GM18861 (cell line): ENCODE data around the gene STRN3.

Source experiments
- ATAC-seq: cut with Tn5 transposase; IDR thresholded peaks from one replicate; pipeline ENCODE4 v1.9.1; 2021; ENCODE audit not compliant: unreplicated experiment

The STRN3 gene

DNA sequence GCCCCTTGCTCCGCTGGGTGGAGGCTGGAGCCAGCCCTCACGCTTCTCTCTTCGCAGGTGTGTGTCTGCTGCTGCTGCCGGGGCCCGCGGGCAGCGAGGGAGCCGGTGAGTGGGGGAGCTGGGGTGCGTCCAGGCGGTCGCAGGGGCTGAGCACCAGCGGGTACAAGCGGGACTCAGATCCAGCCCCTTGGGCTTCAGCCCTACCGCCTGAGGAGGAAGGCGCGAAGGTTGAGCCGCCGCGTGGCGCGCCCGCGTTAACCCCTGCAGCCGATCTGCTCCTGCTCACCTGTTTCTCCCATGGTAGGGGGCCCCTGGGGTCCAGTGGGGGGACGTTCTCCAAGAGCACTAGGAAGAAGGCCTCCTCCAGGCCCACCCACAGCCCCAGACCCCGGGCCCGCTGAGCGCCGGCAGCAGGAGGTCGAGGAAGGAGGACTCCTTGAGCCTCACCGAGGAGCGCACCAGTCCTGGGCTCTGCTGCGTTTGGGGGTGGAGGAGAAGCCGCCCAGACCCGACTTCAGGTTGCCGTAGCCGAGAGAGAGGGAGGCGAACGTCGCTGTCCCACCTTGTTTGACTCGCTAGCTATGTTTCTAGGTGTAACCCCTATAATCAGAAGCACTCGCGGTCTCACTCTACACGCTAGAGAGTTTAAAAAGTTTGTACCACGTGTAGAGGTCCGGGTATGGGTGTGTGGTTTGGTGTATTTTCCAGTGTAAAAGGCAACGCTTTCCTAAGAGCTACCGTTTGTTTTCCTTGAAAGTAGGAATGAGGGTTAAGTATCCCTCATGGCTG, 151.0 kb downstream of the STRN3 start:
- ATAC-seq, result no peak

GRCh38 chr14:30874120-30874998, 151.8 kb downstream of the STRN3 start, which contains the start of gene COCH:
Gene COCH, plus strand, starts transcription at chr14:30874559. Its CDS starts 380 bp downstream, at chr14:30874939.
- ATAC-seq, result peak; percentile 78

GRCh38 chr14:30873308-30874119, 152.7 kb downstream of the STRN3 start:
- ATAC-seq, result no peak

DNA sequence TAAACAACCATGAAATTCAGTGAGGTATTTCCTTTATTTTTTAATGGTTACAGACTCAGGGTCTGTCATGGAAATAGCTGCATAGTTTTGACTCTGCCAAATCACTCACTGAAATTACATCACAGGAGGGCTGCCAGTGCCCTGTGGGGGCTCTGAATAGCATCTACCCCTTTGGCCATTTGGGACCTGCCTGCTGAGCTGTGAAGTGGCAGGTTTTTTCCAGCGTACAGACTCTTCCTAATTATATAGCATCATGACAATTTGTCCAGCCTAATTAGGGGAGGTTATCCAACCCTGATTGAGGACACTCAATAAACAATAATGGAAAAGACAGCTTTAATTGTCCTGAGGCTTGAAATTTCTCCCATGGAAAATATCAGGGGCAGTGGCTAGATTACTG, 153.6 kb downstream of the STRN3 start:
- no peak for ATAC-seq

DNA sequence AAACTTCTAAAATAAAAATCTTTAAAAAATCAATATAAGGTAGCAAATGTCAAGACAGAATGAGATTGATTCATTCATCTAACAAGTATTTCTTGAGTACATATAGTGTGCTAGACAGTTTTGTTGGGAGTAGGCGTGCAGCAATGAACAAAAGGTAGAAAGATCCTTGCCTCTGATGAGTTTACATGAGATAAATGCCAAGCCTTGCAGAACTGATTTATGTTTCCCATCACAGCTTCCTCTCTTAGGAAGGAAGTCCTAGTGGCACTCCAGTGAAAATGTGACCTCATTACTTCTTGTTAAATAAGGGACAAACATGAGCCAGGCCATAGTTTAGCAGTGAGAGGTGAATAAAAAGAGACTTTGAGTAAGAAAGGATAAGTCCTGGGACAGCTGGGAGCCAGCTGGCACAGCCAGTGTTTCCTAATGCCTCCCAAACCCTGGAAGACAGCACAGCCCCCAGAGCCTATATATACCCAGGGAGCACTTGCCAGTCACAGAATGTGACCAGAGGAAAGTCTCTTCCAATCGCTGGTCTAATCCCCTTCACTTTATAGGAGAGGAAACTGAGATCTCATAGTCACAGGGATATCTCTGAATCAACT, 156.5 kb downstream of the STRN3 start:
- no peak for ATAC-seq

DNA sequence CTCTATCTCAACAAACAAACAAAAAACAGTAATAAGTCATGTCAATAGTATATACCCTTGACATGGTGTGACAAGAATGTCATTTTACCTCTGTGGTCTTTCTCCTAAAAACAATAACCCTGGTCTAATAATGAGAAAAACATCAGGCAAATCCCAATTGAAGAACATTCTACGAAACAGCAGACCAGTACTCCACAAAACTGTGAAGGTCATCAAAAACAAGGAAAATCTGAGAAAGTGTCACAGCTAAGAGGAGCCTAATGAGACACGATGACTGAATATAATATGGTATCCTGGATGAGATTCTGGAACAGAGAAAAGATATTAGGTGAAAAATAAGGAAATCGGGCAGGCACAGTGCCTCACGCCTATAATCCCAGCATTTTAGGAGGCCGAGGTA, 157.4 kb downstream of the STRN3 start:
- no peak for ATAC-seq

- ATAC-seq, result no peak
Observed at GRCh38 chr14:30864934-30865333, 161.2 kb downstream of the STRN3 start.

DNA sequence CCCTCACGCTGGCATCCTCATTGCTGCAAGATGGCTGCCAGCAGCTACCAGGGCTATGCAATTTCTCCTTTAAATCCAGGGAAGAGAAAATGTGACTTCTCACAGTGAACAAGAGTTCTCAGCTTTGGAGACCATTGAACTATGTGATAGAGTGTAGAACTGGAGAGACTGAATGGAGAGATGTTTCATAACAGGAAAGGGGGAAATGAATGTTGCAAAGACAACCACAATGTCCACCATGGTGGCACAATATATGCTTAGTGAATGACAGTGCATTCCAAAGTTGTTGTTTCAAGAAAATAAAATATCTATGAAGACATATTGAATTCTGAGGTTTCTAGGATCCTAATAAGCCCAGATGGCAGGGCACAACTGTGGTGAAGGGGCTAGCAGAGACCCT, 165.0 kb downstream of the STRN3 start:
- ATAC-seq, result no peak

- ATAC-seq, result peak; percentile 41
Observed at GRCh38 chr14:30855345-30856037, 170.7 kb downstream of the STRN3 start.

DNA sequence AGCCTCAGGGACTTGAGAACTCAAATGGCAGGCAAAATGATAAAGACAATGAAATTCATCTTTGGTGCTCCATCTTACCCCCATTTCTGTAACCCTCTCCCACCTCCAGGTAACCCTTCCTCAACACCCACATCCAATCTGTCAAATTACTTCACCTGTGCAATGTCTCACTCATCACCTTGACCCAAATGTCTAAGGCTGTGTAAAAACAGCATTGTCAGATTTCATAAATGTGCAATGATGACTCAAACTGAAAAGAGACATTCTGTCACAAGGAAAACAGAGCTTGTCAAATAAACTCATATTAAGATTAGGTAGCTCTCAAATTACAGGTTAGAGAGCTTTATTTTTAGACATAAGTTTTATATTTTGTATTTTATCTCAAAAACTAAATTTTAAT, 171.7 kb downstream of the STRN3 start:
- ATAC-seq, result peak; percentile 48

DNA sequence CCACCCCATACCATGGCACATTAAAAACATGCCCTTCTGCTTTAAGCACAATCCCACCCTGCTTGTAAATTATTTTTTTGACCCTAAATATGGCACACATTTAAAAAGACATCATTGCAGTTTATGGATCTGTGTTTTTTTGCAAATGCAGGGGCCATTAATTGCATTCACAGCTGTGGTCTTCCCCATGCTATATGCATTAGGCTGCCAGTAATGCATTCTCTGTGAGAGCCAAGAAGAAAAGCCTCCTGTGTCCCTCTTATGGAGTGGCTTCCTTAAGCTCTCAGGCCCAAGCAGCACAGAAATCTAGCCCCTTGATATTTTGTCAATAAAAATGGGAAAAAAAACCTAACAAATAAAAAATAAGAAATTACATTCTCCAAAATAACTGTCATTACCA, 172.2 kb downstream of the STRN3 start:
- ATAC-seq, result no peak

- ATAC-seq, result no peak
Observed at GRCh38 chr14:30849983-30850382, 176.2 kb downstream of the STRN3 start.

DNA sequence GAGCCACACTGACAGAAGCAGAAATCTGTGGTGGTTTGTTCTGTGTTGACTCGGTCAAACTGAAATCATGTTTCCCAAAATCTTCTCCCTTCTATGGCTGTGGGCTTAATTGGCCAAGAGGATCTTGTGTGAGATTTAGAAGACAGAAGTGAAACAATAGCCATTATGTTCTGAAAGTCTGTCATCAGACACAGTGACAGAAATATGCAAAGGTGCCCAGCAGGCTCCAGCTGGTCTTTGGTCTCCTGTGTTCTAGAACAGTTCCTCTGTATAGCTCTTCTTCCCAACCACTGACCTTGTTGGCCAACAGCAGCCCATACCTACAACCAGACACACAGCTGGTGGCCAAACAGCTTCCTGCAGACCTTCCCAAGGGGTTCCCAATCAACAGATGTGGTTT, 176.8 kb downstream of the STRN3 start:
- peak; percentile 85 for ATAC-seq

DNA sequence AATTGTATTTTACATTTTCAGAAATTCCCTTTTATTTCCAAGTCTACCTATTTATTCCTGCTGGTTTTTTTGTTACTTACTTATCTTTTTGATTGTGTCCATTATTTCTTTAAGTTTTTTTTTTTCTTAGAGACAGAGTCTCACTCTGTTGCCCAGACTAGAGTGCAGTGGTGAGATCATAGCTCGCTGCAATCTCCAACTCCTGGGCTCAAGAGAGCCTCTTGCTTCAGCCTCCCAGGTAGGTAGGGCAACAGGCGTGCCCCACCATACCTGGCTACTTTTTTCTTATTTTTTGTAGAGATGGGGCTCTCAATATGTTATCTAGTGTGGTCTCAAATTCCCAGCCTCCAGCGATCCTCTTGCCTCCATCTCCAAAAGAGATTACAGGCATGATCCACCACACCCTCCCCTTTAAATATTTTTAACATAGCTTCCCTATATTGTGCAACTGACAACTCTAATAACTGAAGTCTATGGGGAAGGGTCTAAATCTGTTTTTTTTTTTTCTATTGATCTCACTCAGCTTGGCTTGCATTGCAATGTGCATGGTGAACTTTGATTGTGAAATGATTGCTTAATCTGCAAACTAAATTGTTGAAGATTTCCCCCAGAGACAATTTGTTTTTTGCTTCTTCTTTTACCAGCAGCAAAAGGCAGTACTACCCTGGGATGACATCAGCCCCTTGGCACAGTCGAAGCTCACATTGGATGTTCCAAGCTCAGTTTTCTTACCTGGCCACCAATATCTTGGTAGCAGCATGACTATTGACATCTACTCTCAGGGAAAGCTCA, 177.5 kb downstream of the STRN3 start:
- ATAC-seq, result no peak
